Parathyroid adenoma (tissue), 2 donors: Measurements from ENCODE around the gene SPC25.
A peak's percentile ranks its signal among the peaks of the same experiment; 100 is the strongest.

Source experiments
- H2AFZ ChIP-seq: fragments of 300-600 bp; sonication (generic); one replicate; pipeline ENCODE4 v1.7.0; 2017; ENCODE audit warnings: antibody characterized with exemption, mild to moderate bottlenecking
- H3K27ac ChIP-seq: fragments of 300-600 bp; sonication (generic); one replicate; pipeline ENCODE4 v1.7.0; 2017
- H3K27me3 ChIP-seq: fragments of 300-600 bp; sonication (generic); one replicate; pipeline ENCODE4 v1.7.0; 2017; ENCODE audit warnings: low read length; ENCODE audit not compliant: control insufficient read depth, insufficient read depth
- H3K36me3 ChIP-seq: fragments of 300-600 bp; sonication (generic); one replicate; pipeline ENCODE4 v1.7.0; 2017; ENCODE audit warnings: low read length; ENCODE audit not compliant: control insufficient read depth, insufficient read depth
- H3K4me1 ChIP-seq: fragments of 300-600 bp; sonication (generic); one replicate; pipeline ENCODE4 v1.7.0; 2017; ENCODE audit warnings: control low read depth
- H3K4me2 ChIP-seq: fragments of 300-600 bp; sonication (generic); one replicate; pipeline ENCODE4 v1.7.0; 2017; ENCODE audit warnings: low read length
- H3K4me3 ChIP-seq: fragments of 300-600 bp; sonication (generic); one replicate; pipeline ENCODE4 v1.7.0; 2017; ENCODE audit warnings: low read depth, low read length
- H3K79me2 ChIP-seq: fragments of 300-600 bp; sonication (generic); one replicate; pipeline ENCODE4 v1.7.0; 2017; ENCODE audit warnings: control low read depth
- H3K9ac ChIP-seq: fragments of 300-600 bp; sonication (generic); one replicate; pipeline ENCODE4 v1.7.0; 2017; ENCODE audit warnings: mild to moderate bottlenecking
- H3K9me3 ChIP-seq: fragments of 300-600 bp; sonication (generic); one replicate; pipeline ENCODE4 v1.7.0; 2017; ENCODE audit warnings: low read length; ENCODE audit not compliant: control insufficient read depth
- TF ChIP-seq, protein P1 (sequence below): fragments of 300-600 bp; sonication (generic); IDR thresholded peaks from one replicate; pipeline ENCODE4 v1.7.0; 2017; ENCODE audit warnings: antibody characterized with exemption, mild to moderate bottlenecking
- donor health status: primary hyperparathyroidism.

SPC25 gene, protein sequence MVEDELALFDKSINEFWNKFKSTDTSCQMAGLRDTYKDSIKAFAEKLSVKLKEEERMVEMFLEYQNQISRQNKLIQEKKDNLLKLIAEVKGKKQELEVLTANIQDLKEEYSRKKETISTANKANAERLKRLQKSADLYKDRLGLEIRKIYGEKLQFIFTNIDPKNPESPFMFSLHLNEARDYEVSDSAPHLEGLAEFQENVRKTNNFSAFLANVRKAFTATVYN

DNA sequence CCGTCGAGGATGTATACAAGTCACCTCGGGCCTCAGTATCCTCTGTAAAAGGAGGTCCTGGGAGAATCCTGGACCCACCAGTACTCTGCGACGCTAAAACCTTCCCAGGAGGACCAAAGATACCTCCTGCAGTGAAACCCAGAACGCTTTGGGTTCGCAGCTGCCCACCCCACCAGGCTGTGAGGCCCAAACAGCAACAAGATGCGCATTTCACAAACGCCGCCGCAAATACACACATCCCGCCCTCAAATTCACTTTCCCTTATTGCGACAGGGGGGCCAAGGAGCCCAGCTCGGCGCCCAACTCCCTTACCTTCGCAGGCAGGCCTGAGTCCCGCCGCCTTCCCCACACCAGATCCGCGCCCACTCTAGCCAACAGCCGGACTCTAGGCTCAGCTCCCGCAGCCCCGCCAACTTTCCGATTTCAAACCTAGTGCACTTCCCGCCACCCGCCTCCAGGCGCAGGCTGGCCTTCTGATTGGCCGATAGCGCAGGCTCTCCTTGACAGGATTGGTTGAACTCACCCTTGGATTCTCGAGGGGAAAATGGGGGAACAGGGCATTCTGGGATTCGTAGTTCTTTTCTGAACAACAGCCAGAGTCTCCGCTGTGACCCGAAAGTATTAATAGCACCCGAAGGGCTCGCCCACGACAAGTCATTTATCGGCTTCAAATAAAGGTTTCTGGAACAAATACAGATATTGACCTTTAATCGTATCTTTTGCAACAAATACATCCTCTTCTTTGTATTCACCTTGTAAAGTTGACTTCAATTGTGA, at the start of gene SPC25:
TSS of gene SPC25 (minus strand) at position 425 of the 777 bp plus-strand sequence. CDS start 911 bp downstream, outside the sequence.
- H3K79me2 ChIP-seq = no peaks in the 10 kb centered on the region
- TF ChIP-seq, protein P1, sequence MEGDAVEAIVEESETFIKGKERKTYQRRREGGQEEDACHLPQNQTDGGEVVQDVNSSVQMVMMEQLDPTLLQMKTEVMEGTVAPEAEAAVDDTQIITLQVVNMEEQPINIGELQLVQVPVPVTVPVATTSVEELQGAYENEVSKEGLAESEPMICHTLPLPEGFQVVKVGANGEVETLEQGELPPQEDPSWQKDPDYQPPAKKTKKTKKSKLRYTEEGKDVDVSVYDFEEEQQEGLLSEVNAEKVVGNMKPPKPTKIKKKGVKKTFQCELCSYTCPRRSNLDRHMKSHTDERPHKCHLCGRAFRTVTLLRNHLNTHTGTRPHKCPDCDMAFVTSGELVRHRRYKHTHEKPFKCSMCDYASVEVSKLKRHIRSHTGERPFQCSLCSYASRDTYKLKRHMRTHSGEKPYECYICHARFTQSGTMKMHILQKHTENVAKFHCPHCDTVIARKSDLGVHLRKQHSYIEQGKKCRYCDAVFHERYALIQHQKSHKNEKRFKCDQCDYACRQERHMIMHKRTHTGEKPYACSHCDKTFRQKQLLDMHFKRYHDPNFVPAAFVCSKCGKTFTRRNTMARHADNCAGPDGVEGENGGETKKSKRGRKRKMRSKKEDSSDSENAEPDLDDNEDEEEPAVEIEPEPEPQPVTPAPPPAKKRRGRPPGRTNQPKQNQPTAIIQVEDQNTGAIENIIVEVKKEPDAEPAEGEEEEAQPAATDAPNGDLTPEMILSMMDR = no peak
- H3K4me1 ChIP-seq = peaks cover 4% of the 10 kb centered on the region
- H3K4me3 ChIP-seq = peak within 1 kb of the TSS; percentile 72
- H3K9ac ChIP-seq = no peak within 1 kb of the TSS
- H3K27me3 ChIP-seq = no peaks in the 10 kb centered on the region
- H3K36me3 ChIP-seq = no peaks in the 10 kb centered on the region
- peak within 1 kb of the TSS; percentile 79 for H2AFZ ChIP-seq
- no peaks in the 10 kb centered on the region for H3K9me3 ChIP-seq
- no peak within 1 kb of the TSS for H3K27ac ChIP-seq
- H3K4me2 ChIP-seq = peak within 1 kb of the TSS; percentile 96

DNA sequence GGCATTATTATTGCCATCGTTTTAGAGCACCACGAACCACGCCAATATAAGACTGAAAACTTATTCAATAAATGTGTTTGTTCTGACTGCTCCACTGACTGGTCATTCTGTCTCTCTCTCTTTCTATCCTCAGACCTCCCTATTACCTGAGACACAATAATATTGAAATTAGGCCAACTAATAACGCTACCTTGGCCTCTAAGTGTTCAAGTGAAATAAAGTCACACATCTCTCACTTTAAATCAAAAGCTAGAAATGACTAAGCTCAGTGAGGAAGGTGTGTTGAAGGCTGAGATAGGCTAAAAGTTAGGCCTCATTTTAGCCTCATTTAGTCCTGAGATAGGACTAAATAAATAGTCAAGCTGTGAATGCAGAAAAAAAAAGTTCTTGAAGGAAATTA, 49.7 kb upstream of the SPC25 start:
- TF ChIP-seq, protein P1 = no peak

DNA sequence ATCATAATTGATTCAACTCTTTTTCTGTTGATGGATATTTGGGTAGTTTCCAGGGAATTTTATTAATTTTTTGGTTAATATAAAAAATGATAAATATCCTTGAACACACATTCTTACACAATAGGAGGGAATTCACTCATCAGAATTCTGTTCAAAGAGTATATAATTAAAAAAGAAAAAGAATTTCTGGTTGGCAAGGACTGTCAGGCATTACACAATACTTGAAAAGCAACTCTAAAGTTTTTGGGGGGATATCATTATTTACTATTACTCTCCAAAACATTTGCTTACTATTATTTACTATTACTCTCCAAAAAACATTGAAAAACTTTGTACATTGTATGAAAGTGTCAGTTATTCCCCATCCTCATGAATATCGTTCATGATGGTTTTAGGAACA, 48.8 kb upstream of the SPC25 start:
- Histone ChIP-seq H3K9me3 (no peaks in the 10 kb centered on the region), H3K27ac (no peak overlapping the region), H3K27me3 (no peaks in the 10 kb centered on the region), H3K79me2 (no peaks in the 10 kb centered on the region), H3K4me3 (no peak overlapping the region), H2AFZ (no peak overlapping the region), H3K9ac (no peak overlapping the region), H3K4me2 (no peak overlapping the region), H3K36me3 (no peaks in the 10 kb centered on the region), H3K4me1 (no peaks in the 10 kb centered on the region)
- TF ChIP-seq, protein P1 = no peak

More for the DNA sequence above, 49.7 kb upstream of the SPC25 start:
- Histone ChIP-seq H3K79me2 (no peaks in the 10 kb centered on the region), H3K27me3 (no peaks in the 10 kb centered on the region), H3K4me1 (no peaks in the 10 kb centered on the region), H3K27ac (no peak overlapping the region), H2AFZ (no peak overlapping the region), H3K9me3 (no peaks in the 10 kb centered on the region), H3K4me3 (no peak overlapping the region), H3K4me2 (no peak overlapping the region), H3K36me3 (no peaks in the 10 kb centered on the region), H3K9ac (no peak overlapping the region)

DNA sequence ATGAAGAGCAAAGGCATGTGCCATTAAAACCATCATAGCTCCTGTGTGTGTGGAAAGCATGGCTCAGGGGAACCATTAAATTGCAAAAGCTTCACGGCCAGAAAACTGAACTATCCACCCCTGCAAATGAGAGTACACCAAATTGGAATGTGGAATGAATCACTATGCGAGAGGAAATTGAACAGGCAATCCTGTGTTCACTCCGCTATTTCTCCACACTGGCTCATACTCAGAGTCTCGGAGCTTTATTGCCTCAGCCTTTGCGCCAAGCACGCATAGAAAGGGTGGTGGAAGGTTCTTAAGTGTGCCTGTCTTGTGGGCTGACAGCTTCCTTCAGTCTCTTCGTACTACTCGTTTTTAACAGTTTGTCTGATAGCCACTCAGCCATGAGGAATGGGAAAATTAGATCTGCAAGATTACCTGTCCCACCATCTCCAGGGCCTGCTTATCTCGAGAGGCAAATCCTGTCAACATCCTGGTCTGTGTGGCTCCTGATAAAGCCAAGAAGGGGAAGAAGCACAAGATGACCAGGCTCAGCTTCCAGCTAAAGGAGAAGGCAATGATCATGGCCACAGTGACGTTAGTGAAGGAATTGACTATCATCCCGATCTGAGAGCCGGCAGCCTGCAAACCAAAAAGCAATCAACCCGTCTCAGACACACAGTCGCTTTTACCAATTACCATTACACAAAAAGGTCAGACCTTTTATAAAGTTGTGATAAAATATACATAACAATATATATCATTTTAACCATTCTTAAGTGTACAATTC, 45.8 kb upstream of the SPC25 start:
- Histone ChIP-seq H3K9me3 (no peaks in the 10 kb centered on the region), H3K9ac (no peak overlapping the region), H3K27ac (no peak overlapping the region), H3K27me3 (no peaks in the 10 kb centered on the region), H2AFZ (no peak overlapping the region), H3K36me3 (no peaks in the 10 kb centered on the region), H3K79me2 (no peaks in the 10 kb centered on the region), H3K4me2 (no peak overlapping the region), H3K4me3 (no peak overlapping the region), H3K4me1 (no peaks in the 10 kb centered on the region)
- TF ChIP-seq, protein P1 = no peak
